NCI-H1092 treated with DMSO at 0.1 percent for 48 hours (cell line): ENCODE results near the gene AMHR2.
A peak's percentile ranks its signal among the peaks of the same experiment; 100 is the strongest.
"Not testable (repeated sequence)": the region's sequence is repeated elsewhere in the genome, so short reads cannot be mapped to it uniquely, and the experiment has no call there.

Experiments
- DNase-seq: peaks from one replicate; lab custom pipeline; 2025; lab: John Stamatoyannopoulos, UW

The AMHR2 gene

DNA sequence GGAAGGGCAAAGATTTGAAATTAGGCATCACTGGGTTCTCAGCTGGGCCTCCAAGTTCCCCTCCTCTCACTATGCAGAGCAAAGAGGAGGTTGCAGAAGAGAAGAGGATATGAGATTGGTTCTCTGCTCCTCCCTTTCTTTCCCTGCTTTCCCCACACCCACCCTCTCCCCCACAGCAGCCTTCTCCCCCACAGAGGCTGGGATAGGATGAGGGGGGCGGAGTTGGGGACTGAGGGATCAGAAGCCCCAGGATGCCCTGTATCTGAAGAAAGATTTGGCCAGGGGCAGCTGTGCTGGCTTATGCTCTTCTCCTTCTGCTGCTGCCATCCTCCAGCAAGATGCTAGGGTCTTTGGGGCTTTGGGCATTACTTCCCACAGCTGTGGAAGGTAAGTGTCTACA, at the start of gene AMHR2:
Gene AMHR2, plus strand, starts transcription at position 259 of the 400 bp plus-strand sequence. Its CDS starts 80 bp downstream, at position 339.
- no peak for DNase-seq

GRCh38 chr12:53374277-53374676, 49.4 kb upstream of the AMHR2 start:
- not testable (repeated sequence) for DNase-seq

GRCh38 chr12:53376747-53377146, 46.9 kb upstream of the AMHR2 start:
- DNase-seq, result no peak

DNA sequence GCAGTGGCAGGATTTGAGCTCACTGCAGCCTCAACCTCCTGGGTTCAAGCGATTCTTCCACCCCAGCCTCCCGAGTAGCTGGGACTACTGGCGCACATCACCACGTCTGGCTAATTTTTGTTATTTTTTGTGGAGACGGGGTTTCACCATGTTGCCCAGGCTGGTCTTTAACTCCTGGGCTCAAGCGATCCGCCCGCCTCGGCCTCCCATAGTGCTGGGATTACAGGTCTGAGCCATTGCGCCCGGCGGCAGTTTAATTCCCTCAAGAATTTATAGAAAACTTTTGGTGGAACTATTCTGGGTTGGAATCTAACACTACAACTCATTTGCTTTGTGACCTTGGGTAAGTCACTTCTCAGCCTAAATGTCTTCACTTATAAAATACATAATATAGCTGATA, 45.4 kb upstream of the AMHR2 start:
- no peak for DNase-seq

- DNase-seq, result peak; percentile 41
These were observed 44.8 kb upstream of the AMHR2 start for GRCh38 chr12:53378724-53379388.

GRCh38 chr12:53379389-53380103, 44.1 kb upstream of the AMHR2 start:
- DNase-seq, result peak; percentile 100

DNA sequence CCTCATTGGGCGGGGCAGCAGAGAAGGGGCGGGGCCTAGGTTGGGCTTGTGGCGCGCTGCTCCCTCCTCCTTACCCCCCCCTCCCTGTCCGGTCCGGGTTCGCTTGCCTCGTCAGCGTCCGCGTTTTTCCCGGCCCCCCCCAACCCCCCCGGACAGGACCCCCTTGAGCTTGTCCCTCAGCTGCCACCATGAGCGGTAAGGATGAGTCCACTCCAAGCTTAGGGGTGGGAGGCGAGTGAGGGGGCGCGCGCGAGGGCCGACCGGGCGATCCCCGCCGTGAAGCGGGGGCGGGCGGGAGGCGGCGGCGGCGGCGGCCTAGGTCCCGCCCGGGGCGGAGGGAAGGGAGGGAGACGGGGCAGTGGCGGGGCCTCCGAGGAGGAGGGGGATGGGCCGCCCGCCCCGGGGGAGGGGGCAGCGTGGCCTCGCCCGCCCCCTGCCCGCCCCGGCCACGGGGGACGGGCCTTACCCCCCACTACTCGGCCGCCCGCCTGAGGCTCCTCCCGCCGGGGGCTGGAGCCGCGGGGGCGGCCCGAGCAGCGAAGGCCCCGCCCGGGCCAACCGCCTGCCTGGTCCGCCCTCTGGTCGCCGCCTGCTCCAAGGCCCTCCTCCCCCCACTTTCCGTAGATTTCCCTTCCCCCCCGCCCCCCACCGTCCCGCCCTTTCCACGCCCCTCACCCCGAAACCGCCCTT, 43.4 kb upstream of the AMHR2 start, which contains the start of gene SP1:
Gene SP1, plus strand, starts transcription at position 73 of the 690 bp plus-strand sequence. Its CDS starts 116 bp downstream, at position 189.
- DNase-seq, result peak; percentile 67

DNA sequence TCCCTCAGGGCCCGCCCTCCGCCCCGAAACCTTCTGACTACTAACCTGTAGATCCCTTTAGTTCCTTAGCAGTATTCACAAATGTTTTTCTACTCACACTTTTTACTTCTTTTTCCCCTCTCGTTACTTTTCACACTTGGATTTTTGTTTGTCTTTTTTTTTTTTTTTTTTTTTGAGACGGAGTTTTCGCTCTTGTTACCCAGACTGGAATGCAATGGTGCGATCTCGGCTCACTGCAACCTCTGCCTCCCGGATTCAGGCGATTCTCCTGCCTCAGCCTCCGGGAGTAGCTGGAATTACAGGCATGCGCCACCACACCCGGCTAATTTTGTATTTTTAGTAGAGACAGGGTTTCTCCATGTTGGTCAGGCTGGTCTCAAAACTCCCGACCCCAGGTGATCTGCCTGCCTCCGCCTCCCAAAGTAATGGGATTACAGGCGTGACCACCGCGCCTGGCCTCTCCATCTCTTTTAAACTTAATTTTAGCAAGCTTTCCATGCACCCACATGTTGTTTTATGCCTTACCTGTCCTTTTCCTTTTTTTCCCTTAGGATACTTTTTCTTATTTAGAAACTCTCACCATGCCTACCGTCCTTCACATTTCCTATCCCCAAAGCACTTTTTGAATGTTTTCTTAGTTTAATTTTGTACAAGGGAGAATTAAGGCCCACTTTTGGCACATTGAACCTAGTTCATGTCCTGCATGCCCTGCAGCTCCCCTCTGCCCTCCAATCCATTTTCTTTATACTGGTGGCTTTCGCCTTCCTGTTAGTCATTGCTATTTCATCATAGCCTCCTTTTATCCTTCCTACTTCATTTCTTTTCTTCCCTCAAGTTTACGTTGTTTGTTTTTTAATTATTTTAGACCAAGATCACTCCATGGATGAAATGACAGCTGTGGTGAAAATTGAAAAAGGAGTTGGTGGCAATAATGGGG, 42.6 kb upstream of the AMHR2 start:
- no peak for DNase-seq

GRCh38 chr12:53381731-53382630, 41.7 kb upstream of the AMHR2 start:
- no peak for DNase-seq

DNA sequence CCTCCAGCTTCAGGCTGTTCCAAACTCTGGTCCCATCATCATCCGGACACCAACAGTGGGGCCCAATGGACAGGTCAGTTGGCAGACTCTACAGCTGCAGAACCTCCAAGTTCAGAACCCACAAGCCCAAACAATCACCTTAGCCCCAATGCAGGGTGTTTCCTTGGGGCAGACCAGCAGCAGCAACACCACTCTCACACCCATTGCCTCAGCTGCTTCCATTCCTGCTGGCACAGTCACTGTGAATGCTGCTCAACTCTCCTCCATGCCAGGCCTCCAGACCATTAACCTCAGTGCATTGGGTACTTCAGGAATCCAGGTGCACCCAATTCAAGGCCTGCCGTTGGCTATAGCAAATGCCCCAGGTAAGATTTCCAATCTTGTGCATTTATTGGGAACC, 40.4 kb upstream of the AMHR2 start:
- DNase-seq, result no peak

GRCh38 chr12:53386381-53386780, 37.3 kb upstream of the AMHR2 start:
- not testable (repeated sequence) for DNase-seq

DNA sequence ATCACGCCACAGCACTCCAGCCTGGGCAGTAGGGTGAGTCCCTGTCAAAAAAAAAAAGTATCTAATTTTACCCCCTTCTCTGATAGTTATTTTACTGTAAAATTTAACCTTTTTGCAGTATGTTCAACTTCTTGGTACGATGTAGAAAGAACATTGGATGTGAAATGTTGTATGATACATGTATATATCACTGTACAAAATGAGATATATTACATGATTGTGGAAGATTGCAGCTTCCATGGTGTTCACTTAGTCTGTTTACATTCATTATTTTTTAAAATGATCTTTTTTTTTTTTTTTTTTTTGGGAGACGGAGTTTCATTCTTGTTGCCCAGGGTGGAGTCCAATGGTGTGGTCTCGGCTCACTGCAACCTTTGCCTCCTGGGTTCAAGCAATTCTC, 34.7 kb upstream of the AMHR2 start:
- DNase-seq, result no peak

DNA sequence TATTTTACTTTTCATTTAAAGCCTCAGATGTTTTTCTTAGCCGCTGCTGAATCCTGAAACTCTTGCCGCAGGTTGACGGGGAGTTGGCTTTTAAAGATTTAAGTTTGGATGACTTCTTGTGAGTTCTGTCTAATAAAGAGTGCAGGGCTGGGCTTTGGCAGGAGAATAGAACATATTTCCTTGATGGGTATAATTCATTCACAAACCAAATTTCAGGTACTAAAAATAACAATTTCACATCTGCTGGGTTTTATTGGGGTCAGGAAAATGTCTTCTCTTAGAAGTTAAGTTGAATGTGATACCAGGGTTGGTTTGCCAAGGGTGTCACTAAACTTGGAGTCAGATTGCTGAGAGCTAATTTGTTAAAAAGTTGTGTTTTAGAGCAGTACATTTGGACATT, 34.0 kb upstream of the AMHR2 start:
- DNase-seq, result no peak

GRCh38 chr12:53391724-53392123, 31.9 kb upstream of the AMHR2 start:
- no peak for DNase-seq

- no peak for DNase-seq
These were observed 23.8 kb upstream of the AMHR2 start for GRCh38 chr12:53399896-53400295.

- not testable (repeated sequence) for DNase-seq
These were observed 21.3 kb upstream of the AMHR2 start for GRCh38 chr12:53402351-53402750.

DNA sequence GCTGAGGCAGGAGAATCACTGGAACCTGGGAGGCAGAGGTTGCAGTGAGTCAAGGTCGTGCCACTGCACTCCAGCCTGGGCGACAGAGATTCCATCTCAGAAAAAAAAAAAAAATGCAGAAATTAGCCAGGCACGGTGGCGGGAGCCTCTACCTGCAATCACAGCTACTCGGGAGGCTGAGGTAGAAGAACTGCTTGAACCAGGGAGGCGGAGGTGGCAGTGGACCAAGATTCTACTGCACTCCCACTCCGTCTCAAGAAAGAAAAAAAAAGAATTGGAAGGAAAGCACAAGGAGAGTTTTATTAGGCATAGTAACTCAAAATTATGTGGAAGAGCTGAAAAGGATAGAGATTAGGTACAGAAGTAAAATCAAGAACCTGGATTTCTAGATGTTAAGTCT, 20.8 kb upstream of the AMHR2 start:
- DNase-seq, result no peak

GRCh38 chr12:53410951-53411350, 12.7 kb upstream of the AMHR2 start:
- DNase-seq, result no peak

GRCh38 chr12:53413485-53414204, 10.0 kb upstream of the AMHR2 start:
- DNase-seq, result no peak
